ENCODE data around the gene SNN. TPM values are rescaled to one million over a fixed set of nuclear protein-coding genes. Genes with fewer than 3 reads are reported as not detected.

SNN gene
- total and polyA plus RNA-seq, 2 donors = 21.6 to 29.2 TPM

DNA sequence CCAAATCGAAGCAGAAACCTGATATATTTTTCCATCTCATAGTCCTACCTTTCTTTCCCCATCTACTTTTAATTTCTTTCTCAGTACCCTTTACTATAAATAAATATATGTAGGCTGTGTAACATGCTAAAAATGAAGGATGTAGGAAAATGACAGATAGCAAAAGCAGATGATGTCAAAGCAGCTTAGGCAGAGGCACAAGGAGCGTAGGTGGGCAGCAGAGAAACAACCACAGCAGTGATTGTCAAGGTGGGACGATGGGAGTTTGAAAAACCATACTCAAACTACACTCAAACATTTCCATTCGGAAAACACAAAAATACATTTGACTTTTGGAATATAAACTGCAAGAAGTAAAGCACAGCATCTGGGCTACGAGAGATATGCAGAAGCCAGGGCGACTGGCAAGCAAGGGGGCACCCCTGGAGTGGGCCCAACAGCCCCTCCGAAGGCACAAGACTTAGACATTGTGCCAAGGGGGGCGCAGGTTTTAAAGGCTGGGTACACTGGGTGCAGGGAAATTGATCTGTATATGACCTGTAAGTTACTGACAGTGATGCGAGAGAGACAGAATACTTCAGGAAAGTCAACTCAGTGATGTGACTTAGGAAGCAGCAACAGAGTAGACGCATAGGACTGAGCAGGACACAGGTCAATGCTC lies 31.1 kb downstream of the SNN start:
- Histone ChIP-seq H3K4me3 (ENCODE audit: low read length in 2 of 2) (no peak overlapping the region), H3K9me3 (ENCODE audit: control insufficient read depth in 2 of 2, insufficient read depth in 1 of 2, low read length in 1 of 2) (no peaks in the 10 kb centered on the region), H3K36me3 (ENCODE audit: control insufficient read depth in 2 of 2, insufficient read depth in 2 of 2, low read length in 1 of 2) (peaks cover 48 to 62% of the 10 kb centered on the region in 2 donors), H3K27me3 (ENCODE audit: control insufficient read depth in 2 of 2, insufficient read depth in 1 of 2, low read length in 1 of 2) (no peaks in the 10 kb centered on the region), H3K27ac (ENCODE audit: low read depth in 1 of 2, low read length in 1 of 2) (no peak overlapping the region), H3K4me1 (ENCODE audit: control insufficient read depth in 2 of 2, insufficient read depth in 2 of 2, low read length in 2 of 2) (peaks cover 0 to 3% of the 10 kb centered on the region in 2 donors)
- WGBS = 87% methylated on average over 10 of the region's 10 CpGs
- DNase-seq (ENCODE audit: low read depth in 6 of 9, low spot score in 9 of 9) = no peak

DNA sequence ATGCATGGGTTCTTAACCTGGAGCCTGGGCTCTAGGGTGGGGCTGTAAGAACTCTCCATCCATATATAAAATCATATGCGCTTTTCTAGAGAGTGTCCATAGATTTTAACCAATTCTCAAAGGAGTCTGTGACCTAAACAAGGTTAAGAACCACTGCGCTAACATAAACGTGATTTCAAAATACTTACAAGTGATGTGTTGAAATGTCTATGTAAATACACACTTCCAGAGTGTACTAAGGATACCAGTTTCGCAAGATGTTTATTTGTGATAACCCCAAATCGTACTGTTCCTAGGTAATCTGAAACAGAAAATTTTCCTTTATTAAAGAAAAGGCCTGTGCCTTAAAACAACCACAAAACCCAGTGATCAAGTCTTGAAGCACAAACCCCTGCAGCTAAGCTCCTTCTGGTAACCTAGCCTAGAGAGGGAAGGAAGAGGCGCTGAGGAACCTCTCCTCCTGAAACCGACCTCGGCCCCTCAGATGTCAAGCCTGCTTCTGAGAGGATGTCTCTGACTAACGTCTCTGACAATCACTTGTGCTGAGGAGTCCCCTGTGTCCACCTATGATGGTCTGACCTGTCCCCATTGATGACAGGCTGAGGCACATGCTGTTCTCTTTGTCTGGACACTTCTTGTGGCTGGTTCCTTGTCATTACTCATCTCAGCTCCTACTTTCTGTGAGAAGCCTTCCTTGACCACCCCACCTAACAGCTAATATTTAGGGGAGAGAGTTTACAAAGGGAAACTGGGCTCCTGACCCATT lies 32.2 kb downstream of the SNN start:
- Histone ChIP-seq H3K4me3 (ENCODE audit: low read length in 2 of 2) (no peak overlapping the region), H3K27me3 (ENCODE audit: control insufficient read depth in 2 of 2, insufficient read depth in 1 of 2, low read length in 1 of 2) (no peaks in the 10 kb centered on the region), H3K4me1 (ENCODE audit: control insufficient read depth in 2 of 2, insufficient read depth in 2 of 2, low read length in 2 of 2) (peaks cover 0 to 3% of the 10 kb centered on the region in 2 donors), H3K9me3 (ENCODE audit: control insufficient read depth in 2 of 2, insufficient read depth in 1 of 2, low read length in 1 of 2) (no peaks in the 10 kb centered on the region), H3K36me3 (ENCODE audit: control insufficient read depth in 2 of 2, insufficient read depth in 2 of 2, low read length in 1 of 2) (peaks cover 39 to 54% of the 10 kb centered on the region in 2 donors), H3K27ac (ENCODE audit: low read depth in 1 of 2, low read length in 1 of 2) (no peak overlapping the region)
- WGBS = 70% methylated on average over 9 of the region's 9 CpGs
- DNase-seq (ENCODE audit: low read depth in 6 of 9, low spot score in 9 of 9) = no peak

DNA sequence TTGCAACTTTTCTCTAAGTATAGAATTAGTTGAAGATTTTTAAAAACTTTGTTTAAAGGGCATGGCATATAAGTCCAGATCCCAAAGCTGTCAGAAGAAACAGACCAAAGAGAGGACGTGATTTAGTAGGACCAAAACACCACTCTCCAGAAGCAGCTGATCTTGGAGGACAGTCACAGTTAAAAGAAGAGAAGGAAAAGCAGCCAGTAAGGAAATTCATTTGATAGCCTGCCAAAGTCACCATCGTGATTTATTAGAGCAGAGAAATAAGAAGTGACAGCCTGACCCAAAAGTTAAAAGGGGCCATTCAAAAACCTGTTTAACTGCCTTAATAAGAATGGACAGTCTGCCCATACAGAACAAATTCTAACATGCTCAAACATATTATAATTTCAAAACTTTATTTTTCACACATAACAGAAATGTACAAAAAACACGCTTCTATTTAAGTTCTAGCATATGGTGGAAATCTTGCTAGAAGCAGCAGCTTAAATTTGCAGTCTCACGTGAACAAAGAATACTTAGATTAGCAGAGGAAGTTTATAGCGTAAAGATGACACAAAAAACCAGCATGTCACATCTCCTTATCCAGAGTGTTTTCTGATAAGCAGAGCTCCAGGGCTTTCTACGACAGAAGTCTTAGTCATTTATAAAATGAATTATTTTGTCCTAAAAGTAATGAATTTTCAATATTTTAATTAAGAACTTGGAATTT lies 37.2 kb downstream of the SNN start:
- WGBS = 91% methylated on average over 6 of the region's 6 CpGs
- H3K36me3 ChIP-seq (ENCODE audit: control insufficient read depth in 2 of 2, insufficient read depth in 2 of 2, low read length in 1 of 2) = peaks cover 18 to 29% of the 10 kb centered on the region in 2 donors

DNA sequence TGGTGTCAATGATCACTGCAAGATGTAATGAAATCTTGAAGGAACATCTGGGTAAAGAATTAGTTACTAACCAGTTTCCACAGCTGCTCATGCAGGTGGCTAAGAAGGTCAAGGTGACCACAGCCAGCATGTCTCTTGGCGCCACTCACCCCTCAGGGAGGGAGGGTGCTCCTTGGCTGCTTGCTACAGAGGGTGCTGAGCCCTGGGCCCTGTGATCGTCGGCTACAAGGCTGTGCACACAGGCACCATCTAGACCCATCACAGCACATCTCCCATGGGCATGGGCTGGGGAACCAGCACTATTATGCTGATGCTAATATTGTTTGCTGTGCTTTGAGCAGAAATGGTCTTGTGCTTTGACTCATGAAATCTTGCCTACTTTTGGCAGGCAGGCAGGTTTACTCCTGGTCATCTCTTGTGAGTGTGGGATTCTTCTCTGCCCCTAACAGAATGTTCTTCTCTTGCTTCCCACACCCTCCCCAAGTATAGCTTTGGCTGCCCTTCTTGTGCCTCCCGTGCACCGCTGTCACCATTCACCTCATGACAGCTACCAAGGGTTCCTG lies 38.0 kb downstream of the SNN start:
- no peak for DNase-seq (ENCODE audit: low read depth in 6 of 9, low spot score in 9 of 9)
- Histone ChIP-seq H3K9me3 (ENCODE audit: control insufficient read depth in 2 of 2, insufficient read depth in 1 of 2, low read length in 1 of 2) (no peaks in the 10 kb centered on the region), H3K27ac (ENCODE audit: low read depth in 1 of 2, low read length in 1 of 2) (no peak overlapping the region), H3K27me3 (ENCODE audit: control insufficient read depth in 2 of 2, insufficient read depth in 1 of 2, low read length in 1 of 2) (no peaks in the 10 kb centered on the region), H3K36me3 (ENCODE audit: control insufficient read depth in 2 of 2, insufficient read depth in 2 of 2, low read length in 1 of 2) (peaks cover 21 to 33% of the 10 kb centered on the region in 2 donors), H3K4me3 (ENCODE audit: low read length in 2 of 2) (no peak overlapping the region), H3K4me1 (ENCODE audit: control insufficient read depth in 2 of 2, insufficient read depth in 2 of 2, low read length in 2 of 2) (no peaks in the 10 kb centered on the region)
- 97% methylated on average over 5 of the region's 5 CpGs for WGBS

More for the DNA sequence above, 37.2 kb downstream of the SNN start:
- Histone ChIP-seq H3K27ac (ENCODE audit: low read depth in 1 of 2, low read length in 1 of 2) (no peak overlapping the region), H3K27me3 (ENCODE audit: control insufficient read depth in 2 of 2, insufficient read depth in 1 of 2, low read length in 1 of 2) (no peaks in the 10 kb centered on the region), H3K4me1 (ENCODE audit: control insufficient read depth in 2 of 2, insufficient read depth in 2 of 2, low read length in 2 of 2) (peaks cover 0 to 3% of the 10 kb centered on the region in 2 donors), H3K4me3 (ENCODE audit: low read length in 2 of 2) (no peak overlapping the region), H3K9me3 (ENCODE audit: control insufficient read depth in 2 of 2, insufficient read depth in 1 of 2, low read length in 1 of 2) (no peaks in the 10 kb centered on the region)
- DNase-seq (ENCODE audit: low read depth in 6 of 9, low spot score in 9 of 9) = no peak

DNA sequence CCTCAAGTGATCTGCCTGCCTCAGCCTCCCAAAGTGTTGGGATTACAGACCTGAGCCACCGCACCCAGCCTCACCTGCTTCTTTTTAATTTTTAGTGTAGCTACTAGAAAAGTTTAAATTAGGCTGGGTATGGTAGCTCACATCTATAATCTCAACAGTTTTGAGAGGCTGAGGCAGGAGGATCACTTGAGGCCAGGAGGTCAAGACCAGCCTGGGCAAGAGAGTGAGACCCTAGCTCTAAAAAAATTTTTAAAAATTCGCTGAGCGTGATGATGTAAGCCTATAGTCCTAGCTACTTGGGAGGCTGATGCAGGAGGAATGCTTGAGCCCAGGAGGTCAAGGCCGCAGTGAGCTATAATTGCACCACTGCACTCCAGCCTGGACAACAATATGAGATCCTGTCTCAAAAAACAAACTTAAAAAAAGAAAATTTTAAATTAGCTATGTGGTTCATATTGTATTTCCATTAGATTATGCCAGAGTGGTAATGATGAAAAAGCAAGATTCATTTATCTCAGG lies 39.5 kb downstream of the SNN start:
- Histone ChIP-seq H3K9me3 (ENCODE audit: control insufficient read depth in 2 of 2, insufficient read depth in 1 of 2, low read length in 1 of 2) (no peaks in the 10 kb centered on the region), H3K4me3 (ENCODE audit: low read length in 2 of 2) (no peak overlapping the region), H3K4me1 (ENCODE audit: control insufficient read depth in 2 of 2, insufficient read depth in 2 of 2, low read length in 2 of 2) (no peaks in the 10 kb centered on the region), H3K36me3 (ENCODE audit: control insufficient read depth in 2 of 2, insufficient read depth in 2 of 2, low read length in 1 of 2) (peaks cover 27 to 45% of the 10 kb centered on the region in 2 donors), H3K27ac (ENCODE audit: low read depth in 1 of 2, low read length in 1 of 2) (no peak overlapping the region), H3K27me3 (ENCODE audit: control insufficient read depth in 2 of 2, insufficient read depth in 1 of 2, low read length in 1 of 2) (no peaks in the 10 kb centered on the region)
- 99% methylated on average over 4 of the region's 4 CpGs for WGBS
- DNase-seq (ENCODE audit: low read depth in 6 of 9, low spot score in 9 of 9) = no peak

DNA sequence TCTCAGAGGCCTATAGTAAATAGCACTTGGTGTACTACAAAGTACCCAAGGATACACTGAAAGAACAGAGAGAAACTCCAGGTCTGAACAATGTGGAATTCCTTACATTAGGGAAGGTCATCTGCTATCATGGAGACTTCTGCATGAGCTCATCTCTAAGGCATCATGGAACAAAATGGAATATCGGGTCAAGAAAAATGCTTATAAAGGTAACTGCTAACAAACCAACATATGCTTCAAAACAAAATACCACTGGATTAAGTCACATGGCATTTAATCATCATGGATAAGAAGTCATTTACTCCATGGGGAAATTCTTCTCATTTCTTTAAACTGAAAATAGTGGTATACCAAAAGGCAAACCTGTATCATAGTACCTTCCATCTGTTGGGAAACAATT lies 40.2 kb downstream of the SNN start:
- H3K4me3 ChIP-seq (ENCODE audit: low read length in 2 of 2) = no peak overlapping the region
- no peak for DNase-seq (ENCODE audit: low read depth in 6 of 9, low spot score in 9 of 9)
- WGBS = 98% methylated on average over 1 of the region's 1 CpG
- H3K9me3 ChIP-seq (ENCODE audit: control insufficient read depth in 2 of 2, insufficient read depth in 1 of 2, low read length in 1 of 2) = no peaks in the 10 kb centered on the region
- H3K4me1 ChIP-seq (ENCODE audit: control insufficient read depth in 2 of 2, insufficient read depth in 2 of 2, low read length in 2 of 2) = no peaks in the 10 kb centered on the region
- H3K27me3 ChIP-seq (ENCODE audit: control insufficient read depth in 2 of 2, insufficient read depth in 1 of 2, low read length in 1 of 2) = no peaks in the 10 kb centered on the region
- H3K36me3 ChIP-seq (ENCODE audit: control insufficient read depth in 2 of 2, insufficient read depth in 2 of 2, low read length in 1 of 2) = peaks cover 27 to 44% of the 10 kb centered on the region in 2 donors
- H3K27ac ChIP-seq (ENCODE audit: low read depth in 1 of 2, low read length in 1 of 2) = no peak overlapping the region

DNA sequence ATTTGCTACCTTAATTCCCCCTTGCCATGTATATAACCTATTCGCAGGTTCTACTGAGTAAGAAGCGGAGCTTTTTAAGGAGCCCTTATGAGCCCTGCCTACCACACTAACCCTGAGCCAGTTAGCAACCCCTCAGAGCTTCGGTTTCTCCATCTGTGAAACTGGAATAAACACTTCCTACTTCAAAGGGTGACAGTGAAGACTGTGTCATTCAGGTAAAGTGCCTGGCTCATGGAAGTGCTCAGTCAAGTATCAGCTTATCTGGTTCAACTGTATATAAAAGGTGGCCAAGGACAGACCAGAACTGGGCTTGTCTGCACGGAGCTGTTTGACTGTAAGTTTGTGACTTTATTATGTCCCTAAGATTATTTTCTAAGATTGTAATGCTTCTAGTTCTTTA lies 43.4 kb downstream of the SNN start:
- DNase-seq (ENCODE audit: low read depth in 6 of 9, low spot score in 9 of 9) = no peak
- Histone ChIP-seq H3K4me1 (ENCODE audit: control insufficient read depth in 2 of 2, insufficient read depth in 2 of 2, low read length in 2 of 2) (no peaks in the 10 kb centered on the region), H3K27ac (ENCODE audit: low read depth in 1 of 2, low read length in 1 of 2) (no peak overlapping the region), H3K36me3 (ENCODE audit: control insufficient read depth in 2 of 2, insufficient read depth in 2 of 2, low read length in 1 of 2) (peaks cover 27 to 54% of the 10 kb centered on the region in 2 donors), H3K27me3 (ENCODE audit: control insufficient read depth in 2 of 2, insufficient read depth in 1 of 2, low read length in 1 of 2) (no peaks in the 10 kb centered on the region), H3K9me3 (ENCODE audit: control insufficient read depth in 2 of 2, insufficient read depth in 1 of 2, low read length in 1 of 2) (no peaks in the 10 kb centered on the region), H3K4me3 (ENCODE audit: low read length in 2 of 2) (no peak overlapping the region)
- 98% methylated on average over 4 of the region's 4 CpGs for WGBS

DNA sequence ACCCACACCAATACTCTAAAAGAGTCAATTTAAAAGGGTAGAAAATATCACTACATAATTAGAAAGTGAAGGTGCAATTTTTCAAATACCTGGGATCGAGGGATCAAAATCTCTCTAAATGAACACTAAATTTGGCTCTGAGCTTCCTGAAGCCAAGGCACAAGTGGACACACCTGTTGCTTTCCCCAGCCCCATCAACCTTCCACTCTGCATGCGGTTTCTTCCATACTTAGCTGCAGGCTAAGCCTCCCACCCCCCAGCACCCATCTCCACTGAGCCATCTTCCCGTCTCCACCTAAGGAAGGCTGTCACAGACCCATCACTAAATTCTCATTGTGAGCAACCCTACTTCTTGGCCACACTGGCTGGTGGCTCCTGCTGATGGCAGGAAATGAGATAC lies 43.9 kb downstream of the SNN start:
- H3K36me3 ChIP-seq (ENCODE audit: control insufficient read depth in 2 of 2, insufficient read depth in 2 of 2, low read length in 1 of 2) = peaks cover 27 to 54% of the 10 kb centered on the region in 2 donors
- H3K4me3 ChIP-seq (ENCODE audit: low read length in 2 of 2) = no peak overlapping the region
- WGBS = 99% methylated on average over 3 of the region's 3 CpGs
- H3K27ac ChIP-seq (ENCODE audit: low read depth in 1 of 2, low read length in 1 of 2) = no peak overlapping the region
- H3K9me3 ChIP-seq (ENCODE audit: control insufficient read depth in 2 of 2, insufficient read depth in 1 of 2, low read length in 1 of 2) = no peaks in the 10 kb centered on the region
- no peak for DNase-seq (ENCODE audit: low read depth in 6 of 9, low spot score in 9 of 9)
- no peaks in the 10 kb centered on the region for H3K27me3 ChIP-seq (ENCODE audit: control insufficient read depth in 2 of 2, insufficient read depth in 1 of 2, low read length in 1 of 2)
- no peaks in the 10 kb centered on the region for H3K4me1 ChIP-seq (ENCODE audit: control insufficient read depth in 2 of 2, insufficient read depth in 2 of 2, low read length in 2 of 2)
